Tibial artery (tissue), 4 donors: Measurements from ENCODE around the gene TKT.
A peak's percentile ranks its signal among the peaks of the same experiment; 100 is the strongest.

ENCODE experiments used
- DNase-seq, 2 donors: peaks; one replicate each; pipeline ENCODE4 v3.0.0-alpha.2; 2019
- H3K27ac ChIP-seq, 2 donors: fragments of 200-600 bp; sonication (generic) in 1 of 2; 1 replicate in 1 of 2; 2 replicates in 1 of 2; pipeline ENCODE4 v1.5.1; 2018 to 2019; ENCODE audit warnings: mild to moderate bottlenecking in 1 of 2
- H3K27me3 ChIP-seq, 2 donors: fragments of 200-600 bp; sonication (generic) in 1 of 2; one replicate each; pipeline versions ENCODE4 v1.5.1 to v1.6.0; 2016 to 2019
- H3K36me3 ChIP-seq, 3 donors: fragments of 200-600 bp; sonication (generic) in 2 of 3; one replicate each; pipeline ENCODE4 v1.5.1; 2016 to 2019; ENCODE audit warnings: mild to moderate bottlenecking in 2 of 3
- H3K4me1 ChIP-seq, 4 donors: fragments of 200-600 bp; sonication (generic) in 2 of 4; 1 replicate in 3 of 4; 2 replicates in 1 of 4; pipeline ENCODE4 v1.5.1; 2016 to 2019
- H3K4me3 ChIP-seq, 2 donors: fragments of 200-600 bp; sonication (generic) in 1 of 2; 1 replicate in 1 of 2; 2 replicates in 1 of 2; pipeline ENCODE4 v1.5.1; 2018 to 2019; ENCODE audit warnings: mild to moderate bottlenecking in 2 of 2
- H3K9me3 ChIP-seq, 3 donors: fragments of 200-600 bp; sonication (generic) in 1 of 3; one replicate each; pipeline ENCODE4 v1.5.1; 2016 to 2019
- intact Hi-C: fragments of 100-400 bp; cut with DNase I; formaldehyde crosslinking; loops from one replicate; pipeline ENCODE4 v1.15.0; 2023; ENCODE audit warnings: low total_unique reads
- TF ChIP-seq, protein P1 (sequence below), 2 experiments: fragments of 200-600 bp in 1 of 2; fragments of 450-650 bp in 1 of 2; IDR thresholded peaks; one replicate each; pipeline ENCODE4 v1.5.1; 2017 to 2019; ENCODE audit warnings: antibody characterized with exemption in 2 of 2, mild to moderate bottlenecking in 1 of 2, moderate library complexity in 1 of 2

The TKT gene

DNA sequence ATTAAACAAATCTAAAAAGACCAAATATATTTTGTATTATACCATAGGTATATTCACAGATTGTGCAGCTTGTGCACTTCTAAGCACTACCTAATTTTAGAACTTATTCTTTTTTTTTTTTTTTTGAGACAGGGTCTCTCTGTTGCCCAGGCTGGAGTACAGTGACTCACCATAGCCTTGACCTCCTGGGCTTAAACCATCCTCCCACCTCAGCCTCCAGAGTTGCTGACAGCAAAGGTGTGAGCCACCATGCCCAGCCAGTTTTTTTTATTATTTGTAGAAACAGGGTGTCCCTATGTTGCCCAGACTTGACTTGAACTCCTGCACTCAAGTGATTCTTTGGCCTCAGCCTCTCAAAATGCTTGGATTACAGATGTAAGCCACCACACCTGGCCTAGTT, 11.9 kb upstream of the TKT start:
- Histone ChIP-seq H3K4me3 (no peak overlapping the region), H3K27ac (peak overlapping the region in 1 of 2 donors; percentile 93), H3K36me3 (no peaks in the 10 kb centered on the region), H3K9me3 (no peaks in the 10 kb centered on the region), H3K27me3 (no peaks in the 10 kb centered on the region), H3K4me1 (peaks cover 0 to 27% (median 20%) of the 10 kb centered on the region in 4 donors)
- DNase-seq: no peak
- TF ChIP-seq, protein P1, sequence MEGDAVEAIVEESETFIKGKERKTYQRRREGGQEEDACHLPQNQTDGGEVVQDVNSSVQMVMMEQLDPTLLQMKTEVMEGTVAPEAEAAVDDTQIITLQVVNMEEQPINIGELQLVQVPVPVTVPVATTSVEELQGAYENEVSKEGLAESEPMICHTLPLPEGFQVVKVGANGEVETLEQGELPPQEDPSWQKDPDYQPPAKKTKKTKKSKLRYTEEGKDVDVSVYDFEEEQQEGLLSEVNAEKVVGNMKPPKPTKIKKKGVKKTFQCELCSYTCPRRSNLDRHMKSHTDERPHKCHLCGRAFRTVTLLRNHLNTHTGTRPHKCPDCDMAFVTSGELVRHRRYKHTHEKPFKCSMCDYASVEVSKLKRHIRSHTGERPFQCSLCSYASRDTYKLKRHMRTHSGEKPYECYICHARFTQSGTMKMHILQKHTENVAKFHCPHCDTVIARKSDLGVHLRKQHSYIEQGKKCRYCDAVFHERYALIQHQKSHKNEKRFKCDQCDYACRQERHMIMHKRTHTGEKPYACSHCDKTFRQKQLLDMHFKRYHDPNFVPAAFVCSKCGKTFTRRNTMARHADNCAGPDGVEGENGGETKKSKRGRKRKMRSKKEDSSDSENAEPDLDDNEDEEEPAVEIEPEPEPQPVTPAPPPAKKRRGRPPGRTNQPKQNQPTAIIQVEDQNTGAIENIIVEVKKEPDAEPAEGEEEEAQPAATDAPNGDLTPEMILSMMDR (IDR thresholded peaks at IDR 0.05): no peak
- intact Hi-C loops: no loop called here

DNA sequence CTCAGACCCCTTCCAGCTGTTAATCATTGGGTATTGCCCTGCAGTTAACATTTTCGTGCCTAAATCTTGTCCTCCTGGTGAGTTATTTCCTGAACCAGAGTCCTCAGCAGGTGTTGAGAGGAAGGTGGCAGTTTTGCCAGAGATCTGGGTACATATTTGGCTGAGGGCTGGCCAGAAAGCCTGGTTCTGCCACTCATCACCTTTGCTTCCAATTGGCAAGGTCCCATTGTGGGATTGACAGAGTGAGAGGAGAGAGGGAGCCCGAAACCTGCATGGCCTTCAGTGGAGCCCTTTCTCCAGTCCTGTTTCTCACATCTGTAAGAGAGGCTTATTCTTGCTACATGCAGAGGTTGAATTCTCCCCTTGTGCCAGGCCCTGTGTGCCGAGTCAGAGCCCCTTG, 8.9 kb upstream of the TKT start:
- intact Hi-C loops: no loop called here
- Histone ChIP-seq H3K4me3 (no peak overlapping the region), H3K27me3 (no peaks in the 10 kb centered on the region), H3K27ac (no peak overlapping the region), H3K4me1 (peaks cover 0 to 12% (median 7%) of the 10 kb centered on the region in 4 donors), H3K9me3 (no peaks in the 10 kb centered on the region), H3K36me3 (no peaks in the 10 kb centered on the region)
- no peak for DNase-seq
- TF ChIP-seq, protein P1 (IDR thresholded peaks at IDR 0.05): no peak

DNA sequence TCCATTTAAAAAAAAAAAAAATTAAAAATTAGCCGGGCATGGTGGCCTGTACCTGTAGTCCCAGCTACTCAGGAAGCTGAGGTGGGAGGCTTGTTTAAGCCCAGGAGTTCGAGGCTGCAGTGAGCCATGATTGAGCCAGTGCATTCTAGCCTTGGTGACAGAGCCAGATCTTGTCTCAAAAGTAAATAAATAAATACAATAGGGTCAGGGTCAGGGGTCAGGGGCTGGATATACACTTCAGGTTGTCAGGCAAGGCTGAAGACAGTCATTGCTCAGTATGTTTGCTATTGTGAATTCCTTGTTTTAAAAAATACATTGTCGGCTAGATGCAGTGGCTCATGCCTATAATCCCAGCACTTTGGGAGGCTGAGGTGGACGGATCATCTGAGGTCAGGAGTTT, 8.1 kb upstream of the TKT start:
- Histone ChIP-seq H3K9me3 (no peaks in the 10 kb centered on the region), H3K4me1 (peaks cover 0 to 3% (median 1%) of the 10 kb centered on the region in 4 donors), H3K27me3 (no peaks in the 10 kb centered on the region), H3K36me3 (no peaks in the 10 kb centered on the region), H3K4me3 (no peak overlapping the region), H3K27ac (no peak overlapping the region)
- intact Hi-C loops: no loop called here
- no peak for DNase-seq
- TF ChIP-seq, protein P1 (IDR thresholded peaks at IDR 0.05): no peak

DNA sequence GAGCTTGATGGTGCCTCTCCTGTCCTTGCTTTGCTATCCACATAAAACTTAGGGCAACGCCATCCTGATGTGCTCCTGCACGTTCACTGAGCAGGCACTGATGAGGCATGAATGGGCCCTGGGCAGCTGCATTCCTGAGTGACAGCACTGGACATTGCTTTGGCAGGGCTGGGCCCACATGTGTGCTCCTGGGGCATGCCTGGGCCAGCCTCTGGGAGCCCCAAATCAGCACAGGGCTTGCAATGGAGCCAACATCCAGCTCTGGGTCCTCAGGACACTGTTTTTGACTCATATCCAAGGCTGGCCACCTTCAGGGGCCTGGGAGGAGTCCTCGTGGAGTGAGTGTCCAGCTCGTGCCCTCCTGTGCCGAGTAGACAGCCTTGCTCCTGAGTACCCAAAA, 5.9 kb upstream of the TKT start:
- H3K36me3 ChIP-seq: no peaks in the 10 kb centered on the region
- no peaks in the 10 kb centered on the region for H3K4me1 ChIP-seq
- H3K27ac ChIP-seq: no peak overlapping the region
- no peaks in the 10 kb centered on the region for H3K9me3 ChIP-seq
- intact Hi-C loops: no loop called here
- TF ChIP-seq, protein P1 (IDR thresholded peaks at IDR 0.05): no peak
- no peaks in the 10 kb centered on the region for H3K27me3 ChIP-seq
- H3K4me3 ChIP-seq: no peak overlapping the region
- no peak for DNase-seq

DNA sequence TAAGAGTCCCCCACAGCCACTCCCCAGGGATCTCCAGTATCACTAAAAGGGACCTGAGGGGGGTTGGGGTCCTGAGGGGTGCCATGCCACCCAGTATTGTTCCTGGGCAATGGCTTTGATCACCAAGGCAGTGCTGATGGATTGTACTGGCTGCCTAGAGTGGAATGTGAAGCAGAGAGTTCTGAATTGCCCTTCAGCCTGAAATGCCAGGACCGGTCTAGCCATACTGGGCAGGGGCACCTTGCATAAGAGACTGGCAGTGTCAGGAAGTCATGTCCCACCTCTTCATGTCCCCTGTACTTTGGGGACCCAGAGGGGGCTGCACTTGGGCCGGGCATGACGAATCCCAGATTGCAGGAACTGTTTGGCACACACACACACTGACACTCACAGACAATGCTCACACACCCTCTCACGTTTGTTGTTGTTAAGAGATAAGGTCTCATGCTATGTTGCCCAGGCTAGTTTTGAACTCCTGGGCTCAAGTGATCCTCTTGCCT, 4.5 kb upstream of the TKT start:
- no peak for DNase-seq
- Histone ChIP-seq H3K4me3 (no peak overlapping the region), H3K27me3 (no peaks in the 10 kb centered on the region), H3K36me3 (no peaks in the 10 kb centered on the region), H3K9me3 (no peaks in the 10 kb centered on the region), H3K4me1 (peaks cover 0 to 5% (median 4%) of the 10 kb centered on the region in 4 donors), H3K27ac (no peak overlapping the region)
- intact Hi-C loops: no loop called here
- TF ChIP-seq, protein P1 (IDR thresholded peaks at IDR 0.05): no peak
